GM10248 (cell line): ENCODE data around the gene PGBD5.

ENCODE experiments used
- CTCF ChIA-PET: fragments of 300-600 bp; sonication (Branson Sonifier 250); formaldehyde crosslinking; extraction: SDS; loops from one replicate; lab custom pipeline; 2021; ENCODE audit warnings: antibody characterized with exemption; lab: Yijun Ruan, JAX
- POLR2A ChIA-PET: fragments of 350-650 bp; sonication (Branson Sonifier 250); formaldehyde crosslinking; extraction: SDS; loops from one replicate; lab custom pipeline; 2020; ENCODE audit warnings: antibody characterized with exemption; lab: Yijun Ruan, JAX
- DNase-seq: peaks from one replicate; pipeline ENCODE4 v3.0.0; 2012; ENCODE audit errors: extremely low spot score
- TF ChIP-seq, protein P1 (sequence below): IDR thresholded peaks from 2 replicates; pipeline ENCODE4 v1.5.1; 2012; ENCODE audit warnings: mild to moderate bottlenecking, low read depth; ENCODE audit errors: extremely low read depth, missing control alignments, control extremely low read depth

PGBD5 gene

DNA sequence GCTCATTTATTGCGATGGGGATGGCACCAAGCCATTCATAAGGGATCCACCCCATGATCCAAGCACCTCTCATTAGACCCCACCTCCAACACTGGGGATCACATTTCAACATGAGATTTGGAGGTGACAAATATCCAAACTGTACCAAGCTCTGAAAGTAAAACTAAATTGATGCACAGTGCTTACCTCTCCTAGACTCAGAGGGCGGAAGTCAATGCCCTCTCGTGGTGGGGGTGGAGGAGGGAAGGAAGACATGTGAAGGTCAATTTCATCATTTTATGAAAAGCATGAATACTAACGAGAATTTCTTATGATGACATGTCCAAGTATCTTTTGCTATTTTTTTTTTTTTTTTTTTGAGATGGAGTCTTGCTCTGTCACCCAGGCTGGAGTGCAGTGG is 120.0 kb downstream of the PGBD5 start:
- POLR2A ChIA-PET: no interaction called here
- TF ChIP-seq, protein P1, sequence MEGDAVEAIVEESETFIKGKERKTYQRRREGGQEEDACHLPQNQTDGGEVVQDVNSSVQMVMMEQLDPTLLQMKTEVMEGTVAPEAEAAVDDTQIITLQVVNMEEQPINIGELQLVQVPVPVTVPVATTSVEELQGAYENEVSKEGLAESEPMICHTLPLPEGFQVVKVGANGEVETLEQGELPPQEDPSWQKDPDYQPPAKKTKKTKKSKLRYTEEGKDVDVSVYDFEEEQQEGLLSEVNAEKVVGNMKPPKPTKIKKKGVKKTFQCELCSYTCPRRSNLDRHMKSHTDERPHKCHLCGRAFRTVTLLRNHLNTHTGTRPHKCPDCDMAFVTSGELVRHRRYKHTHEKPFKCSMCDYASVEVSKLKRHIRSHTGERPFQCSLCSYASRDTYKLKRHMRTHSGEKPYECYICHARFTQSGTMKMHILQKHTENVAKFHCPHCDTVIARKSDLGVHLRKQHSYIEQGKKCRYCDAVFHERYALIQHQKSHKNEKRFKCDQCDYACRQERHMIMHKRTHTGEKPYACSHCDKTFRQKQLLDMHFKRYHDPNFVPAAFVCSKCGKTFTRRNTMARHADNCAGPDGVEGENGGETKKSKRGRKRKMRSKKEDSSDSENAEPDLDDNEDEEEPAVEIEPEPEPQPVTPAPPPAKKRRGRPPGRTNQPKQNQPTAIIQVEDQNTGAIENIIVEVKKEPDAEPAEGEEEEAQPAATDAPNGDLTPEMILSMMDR: peak; percentile 25
- CTCF ChIA-PET: interaction anchor here (0.7 to 1.6 kb wide), 8 partner anchors 13 to 645 kb away, joined by 3 to 6 read pairs (median 4); no protein-coding TSS in a partner anchor
- no peak for DNase-seq

GRCh38 chr1:230303822-230304221 is 122.3 kb downstream of the PGBD5 start:
- TF ChIP-seq, protein P1: no peak
- DNase-seq: no peak
- POLR2A ChIA-PET: no interaction called here
- CTCF ChIA-PET: interaction anchor here (1.3 to 1.9 kb wide), 2 partner anchors 589 to 643 kb away, joined by 6 to 7 read pairs; no protein-coding TSS in a partner anchor

DNA sequence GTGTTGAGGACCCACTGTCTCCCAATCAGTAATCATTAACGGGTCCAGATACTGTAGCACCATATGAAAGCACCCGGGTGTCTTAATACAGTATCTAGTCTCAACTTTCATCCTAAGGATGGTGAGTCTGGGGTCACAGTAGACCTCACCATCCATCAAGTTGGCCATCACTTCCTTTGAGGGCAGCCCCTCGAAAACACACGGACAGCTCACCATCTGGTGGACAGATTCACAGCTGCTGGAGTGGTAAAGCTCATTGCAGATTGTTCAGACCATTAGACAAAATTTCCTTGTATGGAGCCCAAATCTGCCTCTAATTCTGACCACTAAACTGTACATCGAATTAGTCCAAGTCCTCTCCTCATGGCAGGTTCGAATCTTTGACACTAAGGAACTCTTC is 123.1 kb downstream of the PGBD5 start:
- TF ChIP-seq, protein P1: peak; percentile 16
- DNase-seq: no peak
- ChIA-PET POLR2A (no interaction called here), CTCF (interaction anchor here (0.6 to 1.9 kb wide), 5 partner anchors 16 to 826 kb away, joined by 3 to 7 read pairs (median 3); no protein-coding TSS in a partner anchor)

DNA sequence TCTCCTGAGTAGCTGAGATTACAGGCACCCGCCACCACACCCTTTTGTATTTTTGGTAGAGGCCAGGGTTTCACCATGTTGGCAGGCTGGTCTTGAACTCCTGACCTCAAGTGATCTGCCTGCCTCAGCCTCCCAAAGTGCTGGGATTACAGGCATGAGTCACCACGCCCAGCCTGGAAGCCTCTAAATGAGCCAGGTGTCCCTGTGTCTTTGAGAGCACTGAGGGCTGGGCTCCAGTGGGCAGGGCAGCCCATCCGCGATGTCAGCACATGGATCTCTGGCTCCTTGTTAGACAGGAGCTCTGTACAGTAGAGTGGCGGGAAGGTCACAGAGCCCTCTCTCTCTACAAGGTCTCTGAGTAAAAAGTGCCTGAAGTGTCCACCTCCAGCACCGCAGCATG is 124.3 kb downstream of the PGBD5 start:
- ChIA-PET POLR2A (no interaction called here), CTCF (interaction anchor here (1.1 to 1.3 kb wide), 2 partner anchors 14 to 641 kb away, joined by 3 read pairs; no protein-coding TSS in a partner anchor)
- DNase-seq: no peak
- TF ChIP-seq, protein P1: no peak

- POLR2A ChIA-PET: no interaction called here
Observed at GRCh38 chr1:230301322-230301721, 124.8 kb downstream of the PGBD5 start.

DNA sequence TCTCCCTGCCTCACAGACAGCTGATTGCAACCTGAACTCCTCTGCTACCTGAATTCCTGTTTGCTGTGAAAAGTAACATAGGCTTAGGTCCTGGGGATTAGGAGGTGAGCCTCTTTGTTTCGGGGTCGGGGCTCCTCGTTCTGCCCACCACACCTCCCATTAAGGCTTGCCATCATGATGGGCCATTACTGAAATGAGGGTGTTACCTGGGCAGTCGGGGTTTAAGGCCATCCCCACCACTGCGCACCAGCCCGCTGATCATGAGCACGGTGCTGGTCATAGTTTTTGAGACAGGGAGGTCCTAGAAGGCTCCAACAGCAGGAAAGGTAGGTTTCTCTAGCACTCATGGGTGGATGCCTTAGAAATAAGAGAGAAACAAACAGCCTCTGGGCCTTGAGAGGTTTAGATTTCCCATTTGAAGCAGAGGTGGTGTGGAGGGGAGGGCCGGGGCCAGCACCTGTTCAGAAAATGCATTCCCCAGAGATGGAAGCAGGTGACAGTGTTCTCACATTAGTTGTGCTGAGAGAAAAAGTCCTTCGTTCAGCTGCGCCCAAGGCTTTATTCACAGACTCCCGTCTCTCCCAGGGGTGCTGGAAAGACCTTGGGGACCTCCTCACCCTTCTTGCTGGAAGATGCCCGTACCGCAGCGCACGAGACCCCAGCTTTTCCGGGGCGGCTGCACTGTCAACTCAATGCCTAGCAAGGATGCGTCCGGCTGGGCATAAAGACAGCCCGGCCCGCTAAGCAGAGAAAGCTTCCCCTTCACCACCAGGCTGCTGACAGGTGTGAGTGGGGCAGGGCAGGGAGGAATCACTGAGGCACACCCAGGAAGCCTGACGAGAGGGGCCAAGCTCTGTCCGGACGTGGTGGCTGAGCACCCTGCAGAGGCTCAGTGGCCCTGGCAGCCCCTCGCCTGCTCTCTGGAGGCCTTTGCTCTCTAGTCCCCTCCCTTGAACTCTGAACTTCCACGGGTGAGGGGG is 125.5 kb downstream of the PGBD5 start:
- TF ChIP-seq, protein P1: no peak
- ChIA-PET POLR2A (no interaction called here), CTCF (no interaction called here)
- no peak for DNase-seq

More at GRCh38 chr1:230301322-230301721, 124.8 kb downstream of the PGBD5 start:
- DNase-seq: no peak
- CTCF ChIA-PET: no interaction called here
- TF ChIP-seq, protein P1: no peak
